ENCODE results near the gene NEBL. TPM values are rescaled to one million over a fixed set of nuclear protein-coding genes. Genes with fewer than 3 reads are reported as not detected.

The NEBL gene
- total and polyA plus RNA-seq, 2 experiments from 2014 or later: 2.3 to 11.4 TPM

DNA sequence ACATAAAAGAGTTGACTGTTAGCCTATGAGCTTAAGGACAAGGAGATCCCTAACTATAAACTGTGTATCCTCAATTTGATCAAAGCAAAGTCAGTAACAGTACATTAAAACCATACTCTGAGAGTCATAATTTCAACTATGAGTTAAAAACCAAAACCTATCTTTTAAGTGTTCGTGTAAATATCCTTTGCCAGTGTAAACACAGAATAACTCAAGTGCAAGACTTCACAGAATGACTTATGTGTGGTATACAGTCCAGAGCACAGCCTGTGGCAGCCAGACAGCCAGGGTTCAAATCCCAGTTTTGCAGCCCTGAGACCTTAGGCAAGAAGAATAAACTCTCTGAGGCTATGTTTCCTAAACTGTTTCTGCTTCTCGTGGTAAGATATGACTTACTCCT lies 30.3 kb upstream of the NEBL start:
- no peak for ATAC-seq

DNA sequence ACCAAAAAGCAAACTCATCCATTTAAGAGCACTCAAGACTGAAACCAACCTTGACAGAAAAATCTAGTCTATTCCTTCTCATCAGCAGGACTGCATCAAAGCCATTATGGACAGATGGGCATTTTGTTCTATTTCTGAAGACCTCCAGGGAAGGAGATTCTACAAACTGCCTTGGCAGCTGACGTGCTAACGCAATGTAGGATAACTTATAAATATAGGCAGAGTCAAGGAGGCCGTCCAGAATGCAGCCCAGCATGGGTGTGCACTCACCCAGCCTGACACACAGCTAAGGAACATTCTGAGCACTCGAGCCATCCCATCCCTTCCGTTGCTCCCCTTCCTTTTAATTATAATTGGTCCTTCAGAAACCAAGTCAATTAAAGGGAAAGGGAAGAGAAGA lies 25.3 kb upstream of the NEBL start:
- no peaks in the 10 kb centered on the region for H3K36me3 Mint-ChIP-seq (ENCODE audit: low read depth)
- H3K4me1 Mint-ChIP-seq: no peaks in the 10 kb centered on the region
- no peaks in the 10 kb centered on the region for H3K27me3 Mint-ChIP-seq (ENCODE audit: insufficient read depth, low read depth, poor library complexity)
- no peak overlapping the region for H3K27ac Mint-ChIP-seq
- no peak for TF ChIP-seq NANOG (IDR thresholded peaks at IDR 0.05; ENCODE audit: borderline replicate concordance)
- TF ChIP-seq, protein P1, sequence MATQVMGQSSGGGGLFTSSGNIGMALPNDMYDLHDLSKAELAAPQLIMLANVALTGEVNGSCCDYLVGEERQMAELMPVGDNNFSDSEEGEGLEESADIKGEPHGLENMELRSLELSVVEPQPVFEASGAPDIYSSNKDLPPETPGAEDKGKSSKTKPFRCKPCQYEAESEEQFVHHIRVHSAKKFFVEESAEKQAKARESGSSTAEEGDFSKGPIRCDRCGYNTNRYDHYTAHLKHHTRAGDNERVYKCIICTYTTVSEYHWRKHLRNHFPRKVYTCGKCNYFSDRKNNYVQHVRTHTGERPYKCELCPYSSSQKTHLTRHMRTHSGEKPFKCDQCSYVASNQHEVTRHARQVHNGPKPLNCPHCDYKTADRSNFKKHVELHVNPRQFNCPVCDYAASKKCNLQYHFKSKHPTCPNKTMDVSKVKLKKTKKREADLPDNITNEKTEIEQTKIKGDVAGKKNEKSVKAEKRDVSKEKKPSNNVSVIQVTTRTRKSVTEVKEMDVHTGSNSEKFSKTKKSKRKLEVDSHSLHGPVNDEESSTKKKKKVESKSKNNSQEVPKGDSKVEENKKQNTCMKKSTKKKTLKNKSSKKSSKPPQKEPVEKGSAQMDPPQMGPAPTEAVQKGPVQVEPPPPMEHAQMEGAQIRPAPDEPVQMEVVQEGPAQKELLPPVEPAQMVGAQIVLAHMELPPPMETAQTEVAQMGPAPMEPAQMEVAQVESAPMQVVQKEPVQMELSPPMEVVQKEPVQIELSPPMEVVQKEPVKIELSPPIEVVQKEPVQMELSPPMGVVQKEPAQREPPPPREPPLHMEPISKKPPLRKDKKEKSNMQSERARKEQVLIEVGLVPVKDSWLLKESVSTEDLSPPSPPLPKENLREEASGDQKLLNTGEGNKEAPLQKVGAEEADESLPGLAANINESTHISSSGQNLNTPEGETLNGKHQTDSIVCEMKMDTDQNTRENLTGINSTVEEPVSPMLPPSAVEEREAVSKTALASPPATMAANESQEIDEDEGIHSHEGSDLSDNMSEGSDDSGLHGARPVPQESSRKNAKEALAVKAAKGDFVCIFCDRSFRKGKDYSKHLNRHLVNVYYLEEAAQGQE (IDR thresholded peaks at IDR 0.05; ENCODE audit: unreplicated experiment): no peak
- no peak for TF ChIP-seq STAT1 (IDR thresholded peaks at IDR 0.05; ENCODE audit: unreplicated experiment)
- no peak for TF ChIP-seq ZNF331 (CRISPR knock-in tag; IDR thresholded peaks at IDR 0.05; ENCODE audit: low read depth)
- no peak for TF ChIP-seq POLR2AphosphoS5 (IDR thresholded peaks at IDR 0.05; ENCODE audit: low read depth)
- TF ChIP-seq EZH2phosphoT487 (IDR thresholded peaks at IDR 0.05; ENCODE audit: unreplicated experiment): no peak
- no peak for TF ChIP-seq CREB1 (CRISPR knock-in tag; IDR thresholded peaks at IDR 0.05; ENCODE audit: low read depth)
- TF ChIP-seq, protein P2, sequence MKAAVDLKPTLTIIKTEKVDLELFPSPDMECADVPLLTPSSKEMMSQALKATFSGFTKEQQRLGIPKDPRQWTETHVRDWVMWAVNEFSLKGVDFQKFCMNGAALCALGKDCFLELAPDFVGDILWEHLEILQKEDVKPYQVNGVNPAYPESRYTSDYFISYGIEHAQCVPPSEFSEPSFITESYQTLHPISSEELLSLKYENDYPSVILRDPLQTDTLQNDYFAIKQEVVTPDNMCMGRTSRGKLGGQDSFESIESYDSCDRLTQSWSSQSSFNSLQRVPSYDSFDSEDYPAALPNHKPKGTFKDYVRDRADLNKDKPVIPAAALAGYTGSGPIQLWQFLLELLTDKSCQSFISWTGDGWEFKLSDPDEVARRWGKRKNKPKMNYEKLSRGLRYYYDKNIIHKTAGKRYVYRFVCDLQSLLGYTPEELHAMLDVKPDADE (IDR thresholded peaks at IDR 0.05): no peak
- Histone ChIP-seq H2AFZ (no peak overlapping the region), H3K4me2 (no peak overlapping the region), H4K20me1 (replicated peaks; ENCODE audit: insufficient read depth) (no peaks in the 10 kb centered on the region), H3K9me2 (ENCODE audit: insufficient read depth) (no peaks in the 10 kb centered on the region), H3K79me2 (replicated peaks; ENCODE audit: insufficient read depth) (no peaks in the 10 kb centered on the region), H3K27ac (ENCODE audit: low read depth) (no peak overlapping the region), H3K4me1 (ENCODE audit: insufficient read depth) (no peaks in the 10 kb centered on the region), H3K4me3 (no peak overlapping the region), H3K36me3 (ENCODE audit: insufficient read depth) (no peaks in the 10 kb centered on the region), H3K27me3 (ENCODE audit: insufficient read depth) (no peaks in the 10 kb centered on the region), H3F3A (replicated peaks; ENCODE audit: low read depth) (no peaks in the 10 kb centered on the region)
- no peak for DNase-seq (ENCODE audit: low spot score)
- H3K9me3 Mint-ChIP-seq: no peaks in the 10 kb centered on the region
- ATAC-seq: no peak
- no peak overlapping the region for H3K4me3 Mint-ChIP-seq

More for the DNA sequence above, 30.3 kb upstream of the NEBL start:
- Histone ChIP-seq H3K27ac (ENCODE audit: low read depth) (no peak overlapping the region), H3K9me2 (ENCODE audit: insufficient read depth) (0 out of 2 replicates have a peak, but pooled peaks cover 3% of the 10 kb centered on the region), H3K4me1 (ENCODE audit: insufficient read depth) (no peaks in the 10 kb centered on the region), H2AFZ (no peak overlapping the region), H3K4me3 (no peak overlapping the region), H3K79me2 (replicated peaks; ENCODE audit: insufficient read depth) (no peaks in the 10 kb centered on the region), H3K27me3 (ENCODE audit: insufficient read depth) (no peaks in the 10 kb centered on the region), H3F3A (replicated peaks; ENCODE audit: low read depth) (no peaks in the 10 kb centered on the region), H4K20me1 (replicated peaks; ENCODE audit: insufficient read depth) (no peaks in the 10 kb centered on the region), H3K4me2 (no peak overlapping the region), H3K36me3 (ENCODE audit: insufficient read depth) (no peaks in the 10 kb centered on the region)
- H3K9me3 Mint-ChIP-seq: no peaks in the 10 kb centered on the region
- no peaks in the 10 kb centered on the region for H3K4me1 Mint-ChIP-seq
- H3K4me3 Mint-ChIP-seq: no peak overlapping the region
- TF ChIP-seq STAT1 (IDR thresholded peaks at IDR 0.05; ENCODE audit: unreplicated experiment) (no peak), EZH2phosphoT487 (IDR thresholded peaks at IDR 0.05; ENCODE audit: unreplicated experiment) (no peak), JUNB (IDR thresholded peaks at IDR 0.05; ENCODE audit: unreplicated experiment) (no peak)
- TF ChIP-seq, protein P3, sequence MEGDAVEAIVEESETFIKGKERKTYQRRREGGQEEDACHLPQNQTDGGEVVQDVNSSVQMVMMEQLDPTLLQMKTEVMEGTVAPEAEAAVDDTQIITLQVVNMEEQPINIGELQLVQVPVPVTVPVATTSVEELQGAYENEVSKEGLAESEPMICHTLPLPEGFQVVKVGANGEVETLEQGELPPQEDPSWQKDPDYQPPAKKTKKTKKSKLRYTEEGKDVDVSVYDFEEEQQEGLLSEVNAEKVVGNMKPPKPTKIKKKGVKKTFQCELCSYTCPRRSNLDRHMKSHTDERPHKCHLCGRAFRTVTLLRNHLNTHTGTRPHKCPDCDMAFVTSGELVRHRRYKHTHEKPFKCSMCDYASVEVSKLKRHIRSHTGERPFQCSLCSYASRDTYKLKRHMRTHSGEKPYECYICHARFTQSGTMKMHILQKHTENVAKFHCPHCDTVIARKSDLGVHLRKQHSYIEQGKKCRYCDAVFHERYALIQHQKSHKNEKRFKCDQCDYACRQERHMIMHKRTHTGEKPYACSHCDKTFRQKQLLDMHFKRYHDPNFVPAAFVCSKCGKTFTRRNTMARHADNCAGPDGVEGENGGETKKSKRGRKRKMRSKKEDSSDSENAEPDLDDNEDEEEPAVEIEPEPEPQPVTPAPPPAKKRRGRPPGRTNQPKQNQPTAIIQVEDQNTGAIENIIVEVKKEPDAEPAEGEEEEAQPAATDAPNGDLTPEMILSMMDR (conservative IDR thresholded peaks at IDR 0.05; ENCODE audit: low read depth in 2 of 2): no peak
- DNase-seq (ENCODE audit: low spot score): no peak
- no peaks in the 10 kb centered on the region for H3K27me3 Mint-ChIP-seq (ENCODE audit: insufficient read depth, low read depth, poor library complexity)
- H3K36me3 Mint-ChIP-seq (ENCODE audit: low read depth): no peaks in the 10 kb centered on the region
- H3K27ac Mint-ChIP-seq: no peak overlapping the region

Data from GM23338 (cell line).